ENCODE measurements around the gene TPGS1.
"Not testable (repeated sequence)": the region's sequence is repeated elsewhere in the genome, so short reads cannot be mapped to it uniquely, and the experiment has no call there.

The TPGS1 gene

DNA sequence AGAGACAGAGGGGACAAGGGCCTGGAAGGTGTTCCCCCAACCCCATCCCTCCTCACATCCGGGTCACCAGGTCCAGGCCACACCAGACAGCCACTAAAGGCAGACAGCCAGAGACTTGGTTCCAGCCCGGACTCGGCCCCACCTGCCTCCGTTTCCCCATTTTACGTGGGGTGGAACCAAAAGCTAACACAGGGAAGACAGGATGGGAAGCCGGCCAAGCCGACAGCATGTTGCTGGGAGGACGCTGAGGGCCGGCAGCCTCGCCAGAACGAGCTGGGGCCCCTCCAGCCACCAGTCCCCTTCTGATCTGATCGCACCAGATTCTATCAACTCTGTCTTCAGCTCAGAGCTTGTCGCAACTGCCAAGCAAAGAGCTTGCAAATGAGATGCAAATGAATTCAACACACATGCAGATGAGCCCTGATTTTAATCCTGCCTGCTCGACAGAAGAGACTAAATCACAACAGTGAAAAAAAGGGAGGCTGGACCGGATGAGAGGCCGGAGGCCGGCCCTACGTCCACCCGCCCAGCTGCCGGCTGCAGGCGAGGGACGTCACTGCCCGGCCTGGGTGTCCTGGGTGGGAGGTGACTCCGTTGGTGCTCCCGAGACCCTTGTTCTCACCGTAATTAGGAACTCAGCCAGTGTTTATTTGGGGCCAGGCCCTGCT, 28.9 kb upstream of the TPGS1 start:
- no peak for DNase-seq

DNA sequence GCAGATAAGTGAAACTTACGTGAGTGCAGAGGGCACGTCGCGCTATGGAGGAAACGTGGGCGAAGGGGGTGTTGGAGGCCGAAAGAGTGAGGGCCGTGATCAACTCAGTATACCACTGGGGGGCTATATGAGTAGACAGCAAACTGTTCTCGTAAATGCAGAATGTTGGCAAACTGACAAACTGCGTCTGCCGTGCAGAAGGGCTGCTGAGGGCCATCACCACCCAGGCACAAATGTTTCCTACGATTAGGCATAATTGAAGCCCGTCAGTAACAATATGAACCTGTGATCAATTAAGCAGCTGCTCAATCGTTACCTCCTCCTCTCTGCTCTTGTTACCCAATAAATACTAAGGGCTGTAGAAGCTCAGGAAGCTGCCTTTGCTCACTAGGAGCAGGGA, 28.3 kb upstream of the TPGS1 start:
- DNase-seq: no peak

DNA sequence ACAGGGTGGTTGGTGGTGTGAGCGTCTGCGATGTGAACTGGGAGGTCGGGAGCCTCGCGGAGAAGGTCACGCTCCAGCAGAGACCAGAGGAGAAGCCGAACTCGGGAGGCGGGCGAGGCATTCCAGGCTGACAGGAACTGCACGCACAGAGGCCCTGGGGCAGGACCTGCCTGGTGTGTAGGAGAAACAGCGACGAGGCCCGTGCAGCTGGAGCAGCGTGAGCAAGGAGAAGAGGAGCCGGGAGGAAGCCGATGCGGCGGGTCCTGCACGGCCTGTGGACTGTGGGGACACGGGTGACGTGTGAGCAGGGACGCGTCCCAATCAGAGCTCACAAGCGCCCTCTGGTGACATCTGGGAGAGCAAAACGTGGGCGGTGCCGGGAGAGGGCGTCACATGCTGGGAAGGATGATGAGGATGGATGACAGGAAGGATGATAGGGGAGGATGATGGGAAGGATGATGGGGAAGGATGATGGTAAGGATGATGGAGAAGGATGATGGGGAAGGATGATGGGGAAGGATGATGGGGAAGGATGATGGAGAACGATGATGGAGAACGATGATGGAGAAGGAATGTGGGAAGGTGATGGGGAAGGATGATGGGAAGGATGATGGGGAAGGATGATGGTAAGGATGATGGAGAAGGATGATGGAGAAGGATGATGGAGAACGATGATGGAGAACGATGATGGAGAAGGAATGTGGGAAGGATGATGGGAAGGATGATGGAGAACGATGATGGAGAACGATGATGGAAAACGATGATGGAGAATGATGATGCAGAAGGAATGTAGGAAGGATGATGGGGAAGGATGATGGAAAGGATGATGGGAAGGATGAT, 27.1 kb upstream of the TPGS1 start:
- DNase-seq: peak; percentile 73

DNA sequence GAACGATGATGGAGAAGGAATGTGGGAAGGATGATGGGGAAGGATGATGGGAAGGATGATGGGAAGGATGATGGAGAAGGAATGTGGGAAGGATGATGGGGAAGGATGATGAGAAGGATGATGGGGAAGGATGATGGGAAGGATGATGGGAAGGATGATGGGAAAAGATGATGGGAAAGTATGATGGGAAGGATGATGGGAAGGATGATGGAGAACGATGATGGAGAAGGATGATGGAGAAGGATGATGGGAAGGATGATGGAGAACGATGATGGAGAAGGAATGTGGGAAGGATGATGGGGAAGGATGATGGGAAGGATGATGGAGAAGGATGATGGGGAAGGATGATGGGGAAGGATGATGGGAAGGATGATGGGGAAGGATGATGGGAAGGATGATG, 26.2 kb upstream of the TPGS1 start:
- DNase-seq: not testable (repeated sequence)

DNA sequence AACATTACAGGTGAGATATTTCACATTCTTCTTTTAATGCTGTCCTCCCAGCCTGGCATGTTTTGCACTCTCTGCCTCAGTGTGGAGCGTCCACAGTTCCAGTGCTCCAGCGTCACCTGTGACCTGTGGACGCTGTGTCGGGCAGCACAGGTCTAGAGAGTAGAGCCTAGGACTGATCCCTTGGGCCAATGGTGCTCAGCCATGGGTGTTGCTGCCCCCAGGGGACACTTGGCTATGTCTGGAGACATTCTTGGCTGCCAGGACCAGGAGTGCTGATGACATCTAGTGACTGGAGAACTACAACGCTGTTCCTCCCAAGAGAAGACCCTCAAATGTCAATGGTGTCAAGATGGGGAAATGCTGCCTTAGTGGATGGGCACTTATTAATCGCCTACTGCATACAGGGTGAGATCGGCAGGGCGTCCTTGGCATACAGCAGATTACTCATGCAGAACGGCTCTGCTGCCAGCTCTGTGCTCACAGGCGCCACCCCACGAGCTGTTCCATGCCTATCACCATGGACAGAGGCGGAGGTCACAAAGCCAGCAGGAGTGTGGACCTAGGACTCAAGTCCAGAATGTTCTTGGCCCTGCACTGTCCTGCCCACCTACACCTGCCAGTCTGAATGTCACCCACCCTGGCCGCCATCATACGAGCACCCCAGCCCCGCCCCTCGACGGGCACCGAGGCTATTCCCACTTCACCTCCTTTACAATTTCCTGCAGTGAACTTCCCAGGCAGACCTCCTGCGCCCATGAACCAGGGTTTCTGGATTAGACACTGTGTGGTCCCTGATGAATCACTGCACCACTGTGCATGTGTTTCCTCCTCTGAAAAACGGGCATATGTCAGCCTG, 24.9 kb upstream of the TPGS1 start:
- DNase-seq: no peak

DNA sequence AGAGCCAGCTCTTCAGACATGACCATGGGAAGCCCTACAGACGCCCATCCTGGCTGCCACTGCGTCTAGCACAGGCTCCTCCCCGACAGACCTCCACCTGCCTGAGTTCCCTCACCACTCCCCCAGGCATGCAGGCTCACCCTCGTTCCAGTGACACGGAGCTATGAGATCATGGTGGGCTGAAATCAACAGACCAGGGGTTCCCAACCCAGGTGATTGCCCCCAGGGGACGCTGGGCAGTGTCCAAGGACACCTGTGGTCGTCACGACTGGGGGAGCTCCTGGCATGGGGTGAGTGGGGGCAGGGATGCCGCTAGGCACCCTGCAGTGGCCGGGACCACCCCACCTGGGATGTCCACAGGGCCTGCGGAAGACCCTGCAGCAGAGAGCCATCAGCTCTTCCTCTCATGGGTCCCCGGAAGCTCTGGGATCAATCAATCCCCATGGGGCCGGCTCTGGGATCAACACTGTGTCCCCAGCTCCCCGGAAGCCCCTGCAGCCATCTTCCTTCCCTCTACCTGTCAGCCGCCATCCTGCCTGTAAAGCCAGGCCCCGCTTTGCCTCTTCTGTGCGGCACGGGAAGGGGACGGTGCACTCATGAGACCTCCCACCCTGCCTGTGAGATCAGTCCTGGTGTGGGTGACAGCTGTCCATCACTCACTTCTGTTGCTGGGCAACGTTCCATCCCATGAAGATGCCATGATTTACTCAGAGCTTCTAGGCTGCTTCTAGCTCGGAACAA, 23.8 kb upstream of the TPGS1 start:
- DNase-seq: no peak

DNA sequence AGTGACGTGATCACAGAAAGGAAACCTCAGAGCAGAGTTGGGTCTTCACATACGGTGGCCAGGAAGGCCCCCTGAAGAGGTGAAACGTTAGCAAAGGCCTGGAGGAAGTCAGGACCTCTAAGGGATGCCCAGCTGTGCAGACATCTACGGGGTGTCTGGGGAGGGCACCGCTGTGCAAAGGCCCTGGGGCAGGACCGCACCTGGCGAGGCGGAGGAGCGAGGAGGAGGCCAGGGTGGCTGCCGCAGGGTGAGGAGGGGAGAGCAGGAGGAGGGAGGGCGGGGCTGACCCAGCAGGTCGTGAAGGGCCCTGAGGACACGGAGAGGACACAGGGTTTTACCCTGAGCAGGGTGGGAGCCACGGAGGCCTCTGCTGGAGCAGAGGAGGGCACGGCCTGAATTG, 22.8 kb upstream of the TPGS1 start:
- DNase-seq: no peak

DNA sequence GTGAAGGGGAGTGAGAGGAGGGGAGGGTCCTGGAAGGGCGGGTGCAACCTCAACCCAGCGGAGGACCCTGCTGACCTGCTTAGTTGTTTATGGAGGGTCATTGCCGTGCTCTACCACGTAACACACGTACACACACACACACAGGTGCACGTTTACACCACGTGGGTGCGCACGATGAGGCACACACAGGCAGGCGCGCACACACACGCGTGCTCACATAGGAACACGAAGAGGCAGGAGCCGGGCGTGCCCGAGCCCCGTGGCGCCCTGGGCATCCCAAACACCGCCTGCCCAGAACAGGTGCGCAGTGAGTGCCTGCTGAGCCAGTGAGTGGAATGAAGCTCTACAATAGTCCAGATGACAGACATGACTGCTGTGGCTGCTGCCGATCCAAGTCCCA, 22.2 kb upstream of the TPGS1 start:
- DNase-seq: no peak

DNA sequence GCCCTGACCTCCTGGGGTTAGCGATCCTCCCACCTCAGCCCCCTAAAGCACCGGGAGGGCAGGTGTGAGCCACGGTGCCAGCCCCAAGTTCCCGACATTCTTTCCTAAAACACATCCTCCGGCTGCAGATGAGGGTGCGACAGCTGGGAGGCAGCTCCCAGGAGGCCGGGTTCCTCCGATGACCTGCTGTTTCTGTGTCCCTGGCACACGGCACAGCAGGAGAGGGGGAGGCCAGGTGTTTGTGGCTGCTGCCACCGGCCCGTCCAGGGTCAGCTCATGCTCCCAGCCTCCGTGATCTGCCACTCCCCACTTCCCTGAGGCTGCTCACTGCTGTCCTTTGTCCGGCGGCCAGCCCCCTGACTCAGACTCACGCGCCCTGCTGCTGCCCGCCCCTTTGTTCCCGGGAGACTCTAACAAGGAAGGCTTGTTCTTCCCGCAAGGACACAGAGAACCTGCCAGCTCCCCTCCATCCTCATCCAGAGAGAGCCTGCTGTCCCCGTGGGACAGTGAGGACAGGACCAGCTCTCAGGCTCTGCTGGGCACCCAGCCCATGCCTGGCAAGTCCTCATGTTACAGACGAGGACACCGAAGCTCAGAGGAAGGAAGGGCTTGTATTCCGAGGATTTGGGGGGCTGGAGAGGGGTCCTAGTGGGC, 21.6 kb upstream of the TPGS1 start:
- no peak for DNase-seq

DNA sequence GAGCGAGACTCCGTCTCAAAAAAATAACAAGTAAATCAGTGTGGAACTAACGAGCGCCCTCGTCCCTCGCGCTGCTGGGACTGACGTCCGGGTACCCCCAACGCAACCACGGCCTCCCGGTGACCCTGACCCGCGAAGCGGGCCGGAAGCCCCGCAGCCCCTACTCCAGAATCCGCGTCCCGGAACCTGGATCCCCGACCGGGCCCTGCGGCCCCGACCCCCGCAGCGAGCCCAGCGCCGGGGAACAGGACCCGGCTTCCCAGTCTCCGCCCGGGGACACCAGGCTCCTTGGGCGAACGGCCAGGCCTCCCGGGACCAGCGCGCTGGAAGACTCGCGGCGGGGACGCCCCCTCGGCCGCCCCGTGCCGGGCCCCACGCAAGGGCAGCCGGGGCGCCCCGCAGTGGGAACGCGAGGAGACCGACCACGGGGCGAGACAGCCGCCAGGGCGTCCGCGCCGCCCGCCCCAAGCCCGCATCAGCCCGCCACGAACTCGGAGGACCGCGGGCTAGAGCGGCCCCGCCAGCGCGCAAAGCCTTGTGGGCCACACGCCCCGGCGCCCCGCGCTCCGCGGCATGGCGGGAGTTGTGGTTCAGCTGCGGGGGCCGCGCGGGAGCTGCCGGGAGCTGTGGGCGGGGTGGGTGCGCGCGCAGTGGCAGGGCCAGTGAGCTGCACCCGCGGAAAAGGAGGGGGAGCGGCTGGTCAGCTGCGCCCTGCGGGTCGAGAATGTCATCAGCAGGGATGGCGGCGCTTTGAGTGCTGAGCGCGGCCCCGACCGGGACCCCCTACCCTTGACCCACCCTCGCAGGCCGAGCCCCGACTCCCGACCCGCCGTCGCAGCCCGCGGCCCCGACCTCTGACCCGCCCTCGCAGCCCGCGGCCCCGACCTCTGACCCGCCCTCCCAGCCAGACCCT, 18.5 kb upstream of the TPGS1 start:
- peak; percentile 97 for DNase-seq

DNA sequence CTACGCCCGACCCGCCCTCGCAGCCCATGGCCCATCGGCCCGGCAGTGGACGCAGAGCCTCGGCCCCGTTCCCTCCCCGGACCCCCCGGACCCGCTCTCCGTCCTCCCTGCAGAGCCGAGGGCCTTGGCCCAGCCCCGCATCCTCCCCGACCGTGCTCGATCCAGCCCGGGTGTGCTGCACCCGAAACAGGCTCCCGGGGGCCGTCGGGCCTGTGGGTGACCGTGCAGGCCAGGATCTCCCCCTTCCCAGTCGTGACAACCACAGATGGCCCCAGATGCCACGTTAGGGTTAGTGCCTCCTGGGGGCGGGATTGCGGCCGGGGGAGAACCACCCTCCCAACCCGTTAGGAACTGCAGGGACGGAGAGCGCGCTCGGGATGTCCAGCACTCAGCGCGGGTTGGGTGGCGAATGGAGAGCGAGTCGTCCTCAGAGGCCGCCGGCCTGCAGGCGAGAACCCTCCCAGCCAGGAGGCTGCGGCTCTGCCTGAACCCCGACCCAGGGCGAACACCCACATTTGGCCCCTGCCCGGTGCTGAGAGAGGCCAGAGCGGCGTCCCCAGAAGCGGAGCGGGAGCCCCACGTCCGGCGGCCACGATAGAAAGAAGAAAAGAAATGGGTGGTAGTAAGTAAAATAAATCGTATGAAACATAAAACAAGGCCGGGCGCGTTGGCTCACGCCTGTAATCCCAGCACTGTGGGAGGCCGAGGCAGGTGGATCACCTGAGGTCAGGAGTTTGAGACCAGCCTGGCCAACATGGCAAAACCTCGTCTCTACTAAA, 17.7 kb upstream of the TPGS1 start:
- peak; percentile 70 for DNase-seq

DNA sequence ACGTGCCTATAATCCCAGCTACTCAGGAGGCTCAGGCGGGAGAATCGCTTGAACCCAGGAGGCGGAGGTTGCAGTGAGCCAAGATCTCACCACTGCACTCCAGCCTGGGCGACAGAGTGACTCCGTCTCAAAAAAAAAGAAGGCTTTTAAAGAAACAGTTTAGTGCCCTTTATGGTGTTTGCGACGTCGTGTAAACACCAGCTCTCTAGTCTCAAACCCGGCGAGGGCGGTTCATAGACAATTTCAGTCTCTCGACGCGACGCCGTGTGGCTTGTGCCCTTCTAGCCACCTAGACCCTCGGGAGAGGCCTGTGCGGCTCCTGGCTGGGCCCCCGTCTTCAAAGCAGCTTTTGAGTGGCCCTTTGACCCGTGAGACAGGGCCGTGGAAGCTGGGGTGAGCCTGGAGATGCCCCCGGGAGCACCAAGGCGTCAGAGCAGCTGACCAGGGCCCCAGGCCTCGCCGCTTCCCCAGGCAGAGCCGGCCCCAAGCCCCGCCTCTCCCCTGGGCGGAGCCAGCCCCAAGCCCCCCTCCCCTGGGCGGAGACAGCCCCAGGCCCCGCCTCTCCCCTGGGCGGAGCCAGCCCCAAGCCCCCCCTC, 16.1 kb upstream of the TPGS1 start:
- DNase-seq: no peak

DNA sequence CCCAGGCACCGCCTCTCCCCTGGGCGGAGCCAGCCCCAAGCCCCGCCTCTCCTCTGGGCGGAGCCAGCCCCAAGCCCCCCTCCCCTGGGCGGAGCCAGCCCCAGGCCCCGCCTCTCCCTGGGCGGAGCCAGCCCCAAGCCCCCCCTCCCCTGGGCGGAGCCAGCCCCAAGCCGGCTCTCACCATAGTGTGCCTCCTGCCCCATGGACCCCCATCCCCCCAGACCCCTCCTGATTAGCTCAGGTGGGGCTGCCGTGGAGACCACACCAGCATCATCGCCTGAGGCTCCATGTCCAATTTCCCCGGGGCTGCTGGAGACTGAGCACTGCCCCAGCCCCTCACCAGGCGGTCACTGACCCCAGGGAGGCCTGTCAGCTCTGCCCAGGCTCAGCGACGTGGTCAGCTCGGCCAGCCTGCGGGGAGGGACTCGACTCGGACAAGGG, 15.2 kb upstream of the TPGS1 start:
- no peak for DNase-seq

DNA sequence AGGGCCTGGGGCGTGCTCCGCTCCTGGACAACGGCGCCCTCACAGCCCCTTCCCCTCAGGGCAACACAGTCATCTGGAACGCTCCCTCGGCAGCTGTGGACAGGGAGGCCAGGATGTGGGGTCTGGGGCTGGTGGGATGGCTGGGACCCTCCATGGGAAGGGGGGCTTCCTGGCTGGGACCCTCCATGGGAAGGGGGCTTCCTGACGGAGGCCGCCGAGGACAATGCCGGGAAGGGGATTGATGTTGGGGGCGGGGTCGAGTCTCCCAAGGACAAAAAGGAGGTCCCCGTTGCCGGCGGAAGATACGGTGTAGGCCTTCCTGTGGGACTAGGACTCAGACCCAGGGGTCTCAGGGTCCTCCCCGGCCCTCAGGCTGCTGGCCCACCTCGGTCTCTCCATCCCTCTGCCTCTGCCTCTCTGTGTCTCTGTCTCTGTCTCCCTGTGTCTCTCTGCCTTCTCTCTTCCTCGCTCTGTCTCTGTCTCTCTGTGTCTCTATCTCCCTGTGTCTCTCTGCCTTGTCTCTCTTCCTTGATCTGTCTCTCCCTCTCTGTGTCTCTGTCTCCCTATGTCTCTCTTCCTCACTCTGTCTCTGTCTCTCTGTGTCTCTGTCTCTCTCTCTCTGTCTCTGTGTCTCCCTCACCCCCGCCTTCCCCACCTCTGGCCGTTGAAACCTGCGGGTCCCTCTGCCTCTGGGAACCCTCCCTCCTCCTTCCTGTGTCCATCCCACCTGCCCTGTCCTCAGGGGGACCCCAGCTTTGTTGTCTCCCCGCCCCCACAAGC, 13.7 kb upstream of the TPGS1 start:
- DNase-seq: no peak

DNA sequence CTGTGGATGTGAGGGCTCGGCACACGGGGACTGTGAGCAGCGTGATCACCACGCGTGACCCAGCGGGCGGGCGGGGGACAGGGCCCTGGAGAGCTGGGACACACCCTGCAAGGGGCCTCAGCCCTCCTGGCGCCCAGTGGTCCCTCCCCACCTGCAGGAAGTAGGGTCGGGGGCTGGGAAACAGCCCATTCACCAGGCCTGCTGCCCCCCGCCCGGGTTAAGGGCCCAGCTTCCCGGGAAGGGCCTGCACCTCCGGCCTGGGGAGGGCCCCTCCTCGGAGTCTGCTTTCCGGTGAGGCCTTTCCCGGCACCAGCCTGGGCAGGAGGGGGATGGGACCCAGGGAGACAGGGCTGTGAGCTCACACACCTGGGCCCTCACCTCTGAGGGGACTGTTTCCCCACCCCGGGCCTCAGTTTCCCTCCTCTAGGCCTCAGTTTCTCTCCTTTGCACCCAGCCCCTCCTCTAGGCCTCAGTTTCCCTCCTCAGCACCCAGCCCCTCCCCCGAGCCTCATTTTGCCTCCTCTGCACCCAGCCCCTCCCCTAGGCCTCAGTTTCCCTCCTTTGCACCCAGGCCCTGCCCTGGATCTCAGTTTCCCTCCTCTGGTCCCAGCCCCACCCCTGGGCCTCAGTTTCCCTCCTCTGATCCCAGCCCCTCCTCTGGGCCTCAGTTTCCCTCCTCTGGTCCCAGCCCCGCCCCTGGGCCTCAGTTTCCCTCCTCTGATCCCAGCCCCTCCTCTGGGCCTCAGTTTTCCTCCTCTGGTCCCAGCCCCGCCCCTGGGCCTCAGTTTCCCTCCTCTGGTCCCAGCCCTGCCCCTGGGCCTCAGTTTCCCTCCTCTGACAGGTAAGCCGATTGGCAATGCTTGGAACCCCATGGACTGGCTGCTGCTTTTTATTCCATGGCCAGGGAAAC, 12.9 kb upstream of the TPGS1 start:
- no peak for DNase-seq

DNA sequence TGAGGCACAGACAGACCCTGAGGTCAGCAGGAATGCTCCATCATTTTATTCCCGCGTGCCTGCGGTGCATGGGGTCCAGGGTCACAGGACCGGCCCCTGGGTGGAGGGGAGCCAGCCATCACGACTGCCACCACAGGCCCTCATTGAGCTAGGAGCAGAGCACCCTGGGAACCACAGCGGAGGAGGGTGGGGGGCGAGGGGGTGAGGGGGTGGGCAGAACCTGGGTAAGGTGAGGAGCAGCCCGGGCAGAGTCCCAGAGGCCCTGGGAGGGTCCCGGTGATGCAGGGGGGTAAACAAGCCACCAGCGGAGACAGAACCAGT, 12.3 kb upstream of the TPGS1 start:
- no peak for DNase-seq

DNA sequence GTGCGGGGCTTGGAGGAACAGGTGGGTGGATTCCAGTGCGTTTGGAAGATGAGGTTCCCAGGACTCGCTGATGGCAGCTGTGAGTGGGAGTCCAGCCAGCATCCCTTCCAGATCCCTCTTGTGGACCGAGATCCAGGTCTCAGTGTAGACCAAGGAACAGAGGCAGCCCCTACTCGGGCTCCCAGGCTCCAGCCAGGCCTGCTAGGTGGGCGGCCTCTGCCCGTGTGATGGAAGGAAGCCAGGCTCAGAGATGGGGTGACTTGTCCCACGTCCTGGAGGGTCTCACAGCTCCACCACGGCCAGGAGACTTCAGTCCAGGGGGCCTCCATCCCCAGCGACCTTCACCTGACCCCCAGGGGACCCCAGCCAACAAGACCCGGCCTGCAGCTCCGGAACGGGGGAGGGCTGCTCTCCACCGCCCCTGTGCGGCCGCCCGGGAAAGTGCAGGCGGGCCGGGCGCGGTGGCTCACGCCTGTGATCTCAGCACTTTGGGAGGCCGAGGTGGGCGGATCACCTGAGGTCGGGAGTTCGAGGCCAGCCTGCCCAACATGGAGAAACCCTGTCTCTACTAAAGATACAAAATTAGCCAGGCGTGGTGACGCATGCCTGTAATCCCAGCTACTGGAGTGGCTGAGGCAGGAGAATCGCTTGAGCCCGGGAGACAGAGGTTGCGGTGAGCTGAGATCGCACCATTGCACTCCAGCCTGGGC, 11.7 kb upstream of the TPGS1 start:
- peak; percentile 72 for DNase-seq
